ENCODE data around the gene LRRC72.
"Not testable (repeated sequence)": the region's sequence is repeated elsewhere in the genome, so short reads cannot be mapped to it uniquely, and the experiment has no call there.

LRRC72 gene

GRCh38 chr7:16524332-16524731, 2.3 kb upstream of the LRRC72 start:
- no peak overlapping the region for H3K4me3 ChIP-seq (ENCODE audit: low read length)
- no peak for TF ChIP-seq CTCF (conservative IDR thresholded peaks at IDR 0.05; ENCODE audit: low read length)
- no peak for DNase-seq (ENCODE audit: low read depth)

- no peak overlapping the region for H3K4me3 ChIP-seq (ENCODE audit: low read length)
- DNase-seq (ENCODE audit: low read depth) = no peak
- no peak for TF ChIP-seq CTCF (conservative IDR thresholded peaks at IDR 0.05; ENCODE audit: low read length)
Measured at GRCh38 chr7:16528520-16528919, 1.9 kb downstream of the LRRC72 start.

- no peak overlapping the region for H3K4me3 ChIP-seq (ENCODE audit: low read length)
- no peak for DNase-seq (ENCODE audit: low read depth)
- no peak for TF ChIP-seq CTCF (conservative IDR thresholded peaks at IDR 0.05; ENCODE audit: low read length)
Measured at GRCh38 chr7:16529697-16530096, 3.1 kb downstream of the LRRC72 start.

- no peak for DNase-seq (ENCODE audit: low read depth)
- H3K4me3 ChIP-seq (ENCODE audit: low read length) = no peak overlapping the region
- TF ChIP-seq CTCF (conservative IDR thresholded peaks at IDR 0.05; ENCODE audit: low read length) = no peak
Measured at GRCh38 chr7:16531707-16532106, 5.1 kb downstream of the LRRC72 start.

GRCh38 chr7:16532272-16532671, 5.6 kb downstream of the LRRC72 start:
- no peak overlapping the region for H3K4me3 ChIP-seq (ENCODE audit: low read length)
- TF ChIP-seq CTCF (conservative IDR thresholded peaks at IDR 0.05; ENCODE audit: low read length) = no peak
- DNase-seq (ENCODE audit: low read depth) = no peak

GRCh38 chr7:16535500-16535899, 8.9 kb downstream of the LRRC72 start:
- no peak overlapping the region for H3K4me3 ChIP-seq (ENCODE audit: low read length)
- no peak for TF ChIP-seq CTCF (conservative IDR thresholded peaks at IDR 0.05; ENCODE audit: low read length)
- DNase-seq (ENCODE audit: low read depth) = no peak

- DNase-seq (ENCODE audit: low read depth); H3K4me3 ChIP-seq (ENCODE audit: low read length): not testable (repeated sequence)
Measured at GRCh38 chr7:16540559-16540958, 13.9 kb downstream of the LRRC72 start.

- H3K4me3 ChIP-seq (ENCODE audit: low read length) = no peak overlapping the region
- no peak for DNase-seq (ENCODE audit: low read depth)
- TF ChIP-seq CTCF (conservative IDR thresholded peaks at IDR 0.05; ENCODE audit: low read length) = no peak
Measured at GRCh38 chr7:16542401-16542800, 15.8 kb downstream of the LRRC72 start.

All from AG10803 (cell line).